HG02678 (cell line): ENCODE results near the gene ZNF491.
"Not testable (repeated sequence)": the region's sequence is repeated elsewhere in the genome, so short reads cannot be mapped to it uniquely, and the experiment has no call there.

ENCODE experiments used
- ATAC-seq: cut with Tn5 transposase; IDR thresholded peaks from one replicate; pipeline ENCODE4 v1.9.1; 2021; ENCODE audit warnings: mild to moderate bottlenecking, moderate library complexity; ENCODE audit not compliant: unreplicated experiment

The ZNF491 gene

GRCh38 chr19:11798391-11799330 is at the start of gene ZNF491:
Gene ZNF491 (plus strand): TSS chr19:11798523. CDS start chr19:11805954, 7,431 bp downstream.
- peak; percentile 96 for ATAC-seq

GRCh38 chr19:11749751-11750150 is 48.6 kb upstream of the ZNF491 start:
- ATAC-seq, result no peak

GRCh38 chr19:11752244-11752736 is 46.0 kb upstream of the ZNF491 start:
- no peak for ATAC-seq

GRCh38 chr19:11754663-11755062 is 43.7 kb upstream of the ZNF491 start:
- ATAC-seq, result no peak

GRCh38 chr19:11756965-11757364 is 41.4 kb upstream of the ZNF491 start:
- ATAC-seq, result no peak

- ATAC-seq, result no peak
Observed at GRCh38 chr19:11759805-11760204, 38.5 kb upstream of the ZNF491 start.

GRCh38 chr19:11763117-11763516 is 35.2 kb upstream of the ZNF491 start:
- ATAC-seq, result no peak

- no peak for ATAC-seq
Observed at GRCh38 chr19:11763611-11764010, 34.7 kb upstream of the ZNF491 start.

GRCh38 chr19:11766597-11767591 is 31.4 kb upstream of the ZNF491 start, which contains the start of gene ZNF441:
Gene ZNF441 (plus strand): TSS chr19:11767000. CDS start chr19:11767194, 194 bp downstream.
- ATAC-seq, result peak; percentile 97

GRCh38 chr19:11767633-11768133 is 30.6 kb upstream of the ZNF491 start:
- peak; percentile 29 for ATAC-seq

GRCh38 chr19:11769995-11770394 is 28.3 kb upstream of the ZNF491 start:
- ATAC-seq, result no peak

- ATAC-seq, result not testable (repeated sequence)
Observed at GRCh38 chr19:11771520-11771919, 26.8 kb upstream of the ZNF491 start.

- not testable (repeated sequence) for ATAC-seq
Observed at GRCh38 chr19:11776669-11777068, 21.7 kb upstream of the ZNF491 start.

GRCh38 chr19:11780431-11781020 is 17.8 kb upstream of the ZNF491 start:
- no peak for ATAC-seq

- ATAC-seq, result no peak
Observed at GRCh38 chr19:11781295-11782057, 16.8 kb upstream of the ZNF491 start.

GRCh38 chr19:11783767-11784166 is 14.6 kb upstream of the ZNF491 start:
- ATAC-seq, result no peak

- ATAC-seq, result no peak
Observed at GRCh38 chr19:11784356-11784755, 14.0 kb upstream of the ZNF491 start.

GRCh38 chr19:11787536-11787935 is 10.8 kb upstream of the ZNF491 start:
- no peak for ATAC-seq

GRCh38 chr19:11792942-11793341 is 5.4 kb upstream of the ZNF491 start:
- no peak for ATAC-seq

- ATAC-seq, result peak; percentile 45
Observed at GRCh38 chr19:11797491-11797890, 832 bp upstream of the ZNF491 start.
